Neural progenitor cell (in vitro differentiated cells): ENCODE measurements around the gene AQP12B. TPM values are rescaled to one million over a fixed set of nuclear protein-coding genes. Genes with fewer than 3 reads are reported as not detected.

ENCODE experiments used
- DNase-seq: peaks from one replicate; pipeline ENCODE4 v3.0.0-alpha.2; 2016; ENCODE audit warnings: low spot score
- H2AFZ ChIP-seq: fragments of 200-600 bp; sonication (generic); replicated peaks from 2 replicates; pipeline ENCODE4 v1.6.1; 2016; ENCODE audit warnings: antibody characterized with exemption
- H3F3A ChIP-seq: fragments of 200-600 bp; sonication (generic); 2 replicates; pipeline ENCODE4 v1.6.1; 2016; ENCODE audit warnings: antibody characterized with exemption, low read depth
- H3K27ac ChIP-seq: fragments of 200-600 bp; sonication (generic); 2 replicates; pipeline ENCODE4 v1.5.1; 2016; ENCODE audit warnings: mild to moderate bottlenecking
- H3K27me3 ChIP-seq: fragments of 200-600 bp; sonication (generic); 2 replicates; pipeline ENCODE4 v1.6.1; 2016; ENCODE audit warnings: mild to moderate bottlenecking, moderate library complexity
- H3K36me3 ChIP-seq: fragments of 200-600 bp; sonication (generic); 2 replicates; pipeline ENCODE4 v1.5.1; 2016
- H3K4me1 ChIP-seq: fragments of 200-600 bp; sonication (generic); 2 replicates; pipeline ENCODE4 v1.6.1; 2016; ENCODE audit warnings: mixed run types
- H3K4me2 ChIP-seq: fragments of 200-600 bp; sonication (generic); 2 replicates; pipeline ENCODE4 v1.6.1; 2016
- H3K4me3 ChIP-seq: fragments of 200-600 bp; sonication (generic); 2 replicates; pipeline ENCODE4 v1.5.1; 2016
- H3K79me2 ChIP-seq: fragments of 200-600 bp; sonication (generic); 2 replicates; pipeline ENCODE4 v1.6.1; 2016; ENCODE audit warnings: low read depth
- H3K9ac ChIP-seq: fragments of 200-600 bp; sonication (generic); 2 replicates; pipeline ENCODE4 v1.6.1; 2016
- H3K9me3 ChIP-seq: fragments of 200-600 bp; sonication (generic); 2 replicates; pipeline ENCODE4 v1.5.1; 2016; ENCODE audit warnings: low read depth
- H4K20me1 ChIP-seq: fragments of 200-600 bp; sonication (generic); 2 replicates; pipeline ENCODE4 v1.6.1; 2016; ENCODE audit warnings: low read depth
- H3K27ac Mint-ChIP-seq: 3 replicates; pipeline ENCODE4 v1.8.0; 2021; ENCODE audit warnings: mixed read lengths
- H3K27me3 Mint-ChIP-seq: 2 replicates; pipeline ENCODE4 v1.8.0; 2022; ENCODE audit warnings: low read depth, mild to moderate bottlenecking, inconsistent platforms, moderate library complexity, mixed read lengths; ENCODE audit not compliant: insufficient read depth
- H3K36me3 Mint-ChIP-seq: 3 replicates; pipeline ENCODE4 v1.8.0; 2021; ENCODE audit warnings: mixed read lengths
- H3K4me1 Mint-ChIP-seq: 3 replicates; pipeline ENCODE4 v1.8.0; 2021; ENCODE audit warnings: mixed read lengths
- H3K4me3 Mint-ChIP-seq: 3 replicates; pipeline ENCODE4 v1.8.0; 2021; ENCODE audit warnings: mild to moderate bottlenecking, moderate library complexity, mixed read lengths
- H3K9me3 Mint-ChIP-seq: 3 replicates; pipeline ENCODE4 v1.8.0; 2020; ENCODE audit warnings: mixed read lengths
- EZH2 ChIP-seq: fragments of 200-600 bp; sonication (generic); IDR thresholded peaks from 2 replicates; pipeline ENCODE4 v1.6.1; 2017; ENCODE audit warnings: antibody characterized with exemption, mild to moderate bottlenecking, moderate library complexity
- EZH2phosphoT487 ChIP-seq: fragments of 200-600 bp; sonication (generic); IDR thresholded peaks from 2 replicates; pipeline ENCODE4 v1.6.1; 2017; ENCODE audit warnings: antibody characterized with exemption
- total RNA-seq: library from RNA; depleted of rRNA; stranded (reverse); fragments of >200 nt; gene quantifications from 2 replicates; pipeline ENCODE4 v1.2.3, GENCODE V29; 2015; ENCODE audit warnings: low replicate concordance
- TF ChIP-seq, protein P1 (sequence below): fragments of 200-600 bp; sonication (generic); IDR thresholded peaks from 2 replicates; pipeline ENCODE4 v1.5.1; 2017; ENCODE audit warnings: antibody characterized with exemption, mild to moderate bottlenecking

The AQP12B gene
- total RNA-seq, 1 donor from 2014 or later = not detected

GRCh38 chr2:240725266-240725665, 42.6 kb upstream of the AQP12B start:
- Mint-ChIP-seq H3K27ac (no peak overlapping the region), H3K4me1 (no peaks in the 10 kb centered on the region), H3K4me3 (no peak overlapping the region), H3K9me3 (no peaks in the 10 kb centered on the region), H3K36me3 (no peaks in the 10 kb centered on the region), H3K27me3 (peaks cover 5% of the 10 kb centered on the region)
- no peak for TF ChIP-seq EZH2phosphoT487
- TF ChIP-seq EZH2 = no peak
- TF ChIP-seq, protein P1, sequence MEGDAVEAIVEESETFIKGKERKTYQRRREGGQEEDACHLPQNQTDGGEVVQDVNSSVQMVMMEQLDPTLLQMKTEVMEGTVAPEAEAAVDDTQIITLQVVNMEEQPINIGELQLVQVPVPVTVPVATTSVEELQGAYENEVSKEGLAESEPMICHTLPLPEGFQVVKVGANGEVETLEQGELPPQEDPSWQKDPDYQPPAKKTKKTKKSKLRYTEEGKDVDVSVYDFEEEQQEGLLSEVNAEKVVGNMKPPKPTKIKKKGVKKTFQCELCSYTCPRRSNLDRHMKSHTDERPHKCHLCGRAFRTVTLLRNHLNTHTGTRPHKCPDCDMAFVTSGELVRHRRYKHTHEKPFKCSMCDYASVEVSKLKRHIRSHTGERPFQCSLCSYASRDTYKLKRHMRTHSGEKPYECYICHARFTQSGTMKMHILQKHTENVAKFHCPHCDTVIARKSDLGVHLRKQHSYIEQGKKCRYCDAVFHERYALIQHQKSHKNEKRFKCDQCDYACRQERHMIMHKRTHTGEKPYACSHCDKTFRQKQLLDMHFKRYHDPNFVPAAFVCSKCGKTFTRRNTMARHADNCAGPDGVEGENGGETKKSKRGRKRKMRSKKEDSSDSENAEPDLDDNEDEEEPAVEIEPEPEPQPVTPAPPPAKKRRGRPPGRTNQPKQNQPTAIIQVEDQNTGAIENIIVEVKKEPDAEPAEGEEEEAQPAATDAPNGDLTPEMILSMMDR = no peak
- Histone ChIP-seq H2AFZ (no peak overlapping the region), H4K20me1 (no peaks in the 10 kb centered on the region), H3K9me3 (no peaks in the 10 kb centered on the region), H3K36me3 (no peaks in the 10 kb centered on the region), H3K4me2 (no peak overlapping the region), H3K79me2 (no peaks in the 10 kb centered on the region), H3K4me3 (no peak overlapping the region), H3F3A (no peaks in the 10 kb centered on the region), H3K27me3 (no peaks in the 10 kb centered on the region), H3K4me1 (no peaks in the 10 kb centered on the region), H3K27ac (no peak overlapping the region), H3K9ac (no peak overlapping the region)
- no peak for DNase-seq

GRCh38 chr2:240724431-240724830, 41.7 kb upstream of the AQP12B start:
- no peak overlapping the region for H3K27ac ChIP-seq
- Mint-ChIP-seq H3K4me3 (no peak overlapping the region), H3K4me1 (no peaks in the 10 kb centered on the region), H3K27me3 (peaks cover 5% of the 10 kb centered on the region), H3K27ac (no peak overlapping the region), H3K9me3 (no peaks in the 10 kb centered on the region), H3K36me3 (no peaks in the 10 kb centered on the region)
- DNase-seq = no peak
- no peaks in the 10 kb centered on the region for H3K27me3 ChIP-seq
- no peaks in the 10 kb centered on the region for H3K36me3 ChIP-seq
- H2AFZ ChIP-seq = no peak overlapping the region
- no peaks in the 10 kb centered on the region for H4K20me1 ChIP-seq
- no peaks in the 10 kb centered on the region for H3K9me3 ChIP-seq
- no peaks in the 10 kb centered on the region for H3F3A ChIP-seq
- no peaks in the 10 kb centered on the region for H3K79me2 ChIP-seq
- no peaks in the 10 kb centered on the region for H3K4me1 ChIP-seq
- no peak overlapping the region for H3K9ac ChIP-seq
- no peak overlapping the region for H3K4me3 ChIP-seq
- TF ChIP-seq EZH2phosphoT487 (no peak), EZH2 (no peak)
- TF ChIP-seq, protein P1 = no peak
- no peak overlapping the region for H3K4me2 ChIP-seq

GRCh38 chr2:240723851-240724250, 41.2 kb upstream of the AQP12B start:
- Mint-ChIP-seq H3K4me3 (no peak overlapping the region), H3K27me3 (peaks cover 5% of the 10 kb centered on the region), H3K9me3 (no peaks in the 10 kb centered on the region), H3K27ac (no peak overlapping the region), H3K4me1 (no peaks in the 10 kb centered on the region), H3K36me3 (no peaks in the 10 kb centered on the region)
- Histone ChIP-seq H3K4me1 (no peaks in the 10 kb centered on the region), H3K36me3 (no peaks in the 10 kb centered on the region), H3K9ac (no peak overlapping the region), H3K27me3 (no peaks in the 10 kb centered on the region), H3K4me3 (no peak overlapping the region), H3K4me2 (no peak overlapping the region), H3K9me3 (no peaks in the 10 kb centered on the region), H4K20me1 (no peaks in the 10 kb centered on the region), H2AFZ (no peak overlapping the region), H3K27ac (no peak overlapping the region), H3F3A (no peaks in the 10 kb centered on the region), H3K79me2 (no peaks in the 10 kb centered on the region)
- DNase-seq = no peak
- TF ChIP-seq EZH2 = no peak
- no peak for TF ChIP-seq EZH2phosphoT487
- TF ChIP-seq, protein P1 = no peak
